NCI-H1092 (cell line): ENCODE measurements around the gene AMMECR1L.
"Not testable (repeated sequence)": the region's sequence is repeated elsewhere in the genome, so short reads cannot be mapped to it uniquely, and the experiment has no call there.

Experiments used
- DNase-seq: peaks from one replicate; lab custom pipeline; 2025; lab: John Stamatoyannopoulos, UW

The AMMECR1L gene

GRCh38 chr2:127841466-127842178, 44.1 kb downstream of the AMMECR1L start:
- no peak for DNase-seq

- DNase-seq = no peak
Observed at GRCh38 chr2:127840893-127841292, 44.9 kb downstream of the AMMECR1L start.

- DNase-seq = no peak
Observed at GRCh38 chr2:127834951-127835350, 50.8 kb downstream of the AMMECR1L start.

- DNase-seq = no peak
Observed at GRCh38 chr2:127829845-127830246, 55.9 kb downstream of the AMMECR1L start.

- DNase-seq = not testable (repeated sequence)
Observed at GRCh38 chr2:127826708-127827107, 59.0 kb downstream of the AMMECR1L start.

GRCh38 chr2:127826047-127826446, 59.7 kb downstream of the AMMECR1L start:
- no peak for DNase-seq

- no peak for DNase-seq
Observed at GRCh38 chr2:127820080-127820668, 65.6 kb downstream of the AMMECR1L start.

GRCh38 chr2:127818794-127819425, 66.8 kb downstream of the AMMECR1L start:
- no peak for DNase-seq

- no peak for DNase-seq
Observed at GRCh38 chr2:127818241-127818640, 67.5 kb downstream of the AMMECR1L start.

- no peak for DNase-seq
Observed at GRCh38 chr2:127814677-127815076, 71.1 kb downstream of the AMMECR1L start.

GRCh38 chr2:127812441-127812840, 73.3 kb downstream of the AMMECR1L start:
- not testable (repeated sequence) for DNase-seq
